ENCODE results near the gene BACH2. TPM values are rescaled to one million over a fixed set of nuclear protein-coding genes. Genes with fewer than 3 reads are reported as not detected.
"Not testable (repeated sequence)": the region's sequence is repeated elsewhere in the genome, so short reads cannot be mapped to it uniquely, and the experiment has no call there.

BACH2 gene
- total and polyA plus RNA-seq, 9 of the 15 experiments (the other 6 are each of a cell fraction or from before 2014, with no cell fraction given) = 0.06 to 3.1 (median 0.59) TPM

DNA sequence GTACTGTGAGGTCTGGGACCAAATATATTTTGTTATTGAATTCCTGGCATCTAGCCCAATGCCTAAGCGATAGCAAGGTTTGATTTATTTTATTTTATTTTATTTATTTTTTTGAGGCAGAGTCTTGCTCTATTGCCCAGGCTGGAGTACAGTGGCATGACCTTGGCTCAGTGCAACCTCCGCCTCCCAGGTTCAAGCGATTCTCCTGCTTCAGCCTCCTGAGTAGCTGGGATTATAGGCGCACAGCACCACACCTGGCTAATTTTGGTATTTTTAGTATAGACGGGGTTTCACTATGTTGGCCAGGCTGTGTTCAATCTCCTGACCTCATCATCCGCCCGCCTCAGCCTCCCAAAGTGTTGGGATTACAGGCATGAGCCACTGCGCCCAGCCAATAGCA lies 404.1 kb downstream of the BACH2 start:
- POLR2A ChIA-PET = interaction anchor here (0.6 kb wide), 1 partner anchor 279 kb away, joined by 3 read pairs; no protein-coding TSS in a partner anchor
- H3K4me1 ChIP-seq (replicated peaks in 1 of 2; ENCODE audit: control insufficient read depth in 2 of 2, insufficient read depth in 2 of 2, low read length in 2 of 2); H3K4me2 ChIP-seq (ENCODE audit: insufficient read depth, low read length); H3K9me1 ChIP-seq (ENCODE audit: control insufficient read depth, insufficient read depth, low read length); CTCF ChIA-PET (ENCODE audit: low intra/inter-chr PET ratio); intact Hi-C loops (cut with micrococcal nuclease); H3K9ac ChIP-seq (ENCODE audit: insufficient read depth in 1 of 2, low read depth in 2 of 2, low read length in 2 of 2); H3K27ac ChIP-seq (ENCODE audit: extremely low read depth, low read depth, low read length); H3K4me3 ChIP-seq; H4K20me1 ChIP-seq (replicated peaks; ENCODE audit: control insufficient read depth, insufficient read depth, low read length); H3K9me3 ChIP-seq (replicated peaks; ENCODE audit: control insufficient read depth, insufficient read depth, low read depth, low read length); H2AFZ ChIP-seq (ENCODE audit: low read depth, low read length); BruUV-seq (replicated peaks); in situ Hi-C loops (cut with MboI); H3K36me3 ChIP-seq (ENCODE audit: control insufficient read depth, insufficient read depth, low read length); FAIRE-seq; H3K79me2 ChIP-seq (ENCODE audit: control insufficient read depth, insufficient read depth, low read length): not testable (repeated sequence)
- WGBS (ENCODE audit: insufficient coverage, low coverage, missing lambda C conversion rate) = 8% methylated on average over 8 of the region's 8 CpGs
- peak; percentile 57; the same call in 1 of the 2 replicates for TF ChIP-seq ZNF121 (CRISPR knock-in tag; conservative IDR thresholded peaks at IDR 0.05)
- peak; percentile 29 to 38 (median 30); a peak in 4 of 6 replicates for TF ChIP-seq CTCF (IDR thresholded peaks at IDR 0.05 in 2 of 3, conservative IDR thresholded peaks at IDR 0.05 in 1 of 3; ENCODE audit: insufficient read depth in 2 of 3, low read depth in 1 of 3, low read length in 3 of 3)
- TF ChIP-seq NFIC (IDR thresholded peaks at IDR 0.05) = peak; percentile 58
- TF ChIP-seq RAD21 (CRISPR knock-in tag; conservative IDR thresholded peaks at IDR 0.05 in 1 of 2, IDR thresholded peaks at IDR 0.05 in 1 of 2) = peak in 1 of 2 experiments; percentile 42; a peak in 1 of 4 replicates
- peaks cover 2 to 14% of the 10 kb centered on the region in 2 experiments; a peak in 3 of 5 replicates for H3K27me3 ChIP-seq (ENCODE audit: control insufficient read depth in 2 of 2, insufficient read depth in 2 of 2, low read length in 2 of 2)
- DNase-seq (ENCODE audit: extremely low read depth in 1 of 4, low spot score in 3 of 4) = peak in 1 of 4 experiments; percentile 19
- peak; percentile 73 for ATAC-seq

Data from K562 (cell line).